Purkinje cell (primary cell): ENCODE measurements around the gene SRRM2. TPM values are rescaled to one million over a fixed set of nuclear protein-coding genes. Genes with fewer than 3 reads are reported as not detected.

Experiments used
- polyA plus RNA-seq: library from polyadenylated mRNA; unstranded; fragments of >200 nt; fragmentation: Nextera tagmentation; gene quantifications from 2 replicates; pipeline ENCODE4 v1.2.1, GENCODE V29; 2014

SRRM2 gene
- polyA plus RNA-seq, result 36.8 and 60.4 TPM in 2 replicates

DNA sequence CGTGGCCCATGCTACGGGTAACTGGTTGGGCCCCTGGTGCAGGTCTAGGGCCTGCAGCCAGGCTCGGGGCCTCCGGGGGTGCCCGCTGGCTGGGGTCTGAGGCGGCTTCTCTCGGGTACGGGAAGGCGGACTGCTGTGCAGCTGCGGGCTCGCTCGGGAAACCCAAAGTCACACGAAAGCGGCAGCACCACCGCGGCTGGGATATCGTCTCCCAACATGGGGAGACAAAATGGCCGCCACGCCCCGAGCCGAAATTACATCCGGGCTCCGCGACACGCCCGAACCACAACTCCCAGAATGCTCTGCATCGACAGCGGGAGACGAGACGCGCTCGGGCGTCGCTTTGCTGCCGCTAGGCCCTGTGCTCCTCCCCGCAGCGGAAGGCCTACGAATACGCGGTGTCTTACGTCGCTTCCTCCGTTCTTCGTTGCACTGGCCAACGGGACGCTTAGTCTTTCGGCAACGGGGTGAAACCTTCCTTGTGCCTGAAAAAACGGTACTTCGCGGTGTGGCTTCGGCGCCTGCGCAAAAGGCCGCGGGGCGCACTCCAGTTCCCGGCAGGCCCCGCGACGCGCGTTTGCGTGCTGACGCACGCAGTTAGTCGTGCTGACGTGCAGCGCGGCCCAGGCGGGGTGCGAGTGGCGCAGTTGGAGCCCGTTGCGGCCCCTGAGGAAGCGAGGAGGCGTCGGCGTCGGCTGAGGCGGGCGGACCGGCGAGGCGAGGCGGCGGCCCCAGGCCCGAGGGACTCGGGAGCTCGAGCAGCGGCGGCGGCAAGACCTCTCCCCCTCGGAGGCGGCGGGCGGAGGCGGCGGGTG lies at the start of gene SRRM2:
Gene SRRM2, plus strand, starts transcription at position 604 of the 815 bp plus-strand sequence. CDS start 3,727 bp downstream, outside the sequence.

DNA sequence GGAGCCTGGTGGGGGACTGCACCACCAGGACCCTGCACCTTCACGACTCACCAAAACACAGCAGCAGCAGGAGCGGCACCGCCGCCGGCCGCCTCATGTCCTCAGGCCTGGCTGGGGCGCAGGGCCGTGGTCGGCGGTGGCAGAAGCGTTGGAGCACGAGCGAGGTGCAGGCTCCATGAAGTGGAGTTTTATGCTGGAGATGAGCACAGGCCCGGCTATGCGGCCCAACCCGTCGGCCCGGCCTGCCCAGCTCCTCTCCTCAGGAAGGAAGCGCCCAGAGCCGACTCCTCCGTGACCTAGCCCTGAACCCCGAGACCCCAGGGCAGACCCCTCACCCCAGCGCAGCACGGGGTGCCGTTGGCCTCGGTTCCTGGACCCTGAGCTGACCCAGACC lies 32.4 kb upstream of the SRRM2 start, which contains the start of gene PRSS27:
Gene PRSS27, minus strand, starts transcription at position 161 of the 394 bp plus-strand sequence. Its CDS starts 64 bp downstream, at position 97.

GRCh38 chr16:2777231-2777902 lies 24.9 kb downstream of the SRRM2 start, which contains the start of gene ELOB:
Gene ELOB (minus strand): TSS chr16:2777280. CDS start chr16:2777239, 41 bp downstream.

GRCh38 chr16:2787406-2787805 lies 35.0 kb downstream of the SRRM2 start, which contains the start of gene PRSS33:
Gene PRSS33 (minus strand): TSS chr16:2787560. CDS start chr16:2786547, 1,013 bp downstream.

GRCh38 chr16:2816751-2817339 lies 64.4 kb downstream of the SRRM2 start, which contains the start of gene PRSS21:
Gene PRSS21 (plus strand): TSS chr16:2817237. CDS start chr16:2817269, 32 bp downstream.

Other genes starting within 250 kb of the SRRM2 start
- gene ATP6V0C, start 238.7 kb upstream of the SRRM2 start, polyA plus RNA-seq, result 112 and 120 TPM in 2 replicates
- 0.77 and 2.2 TPM in 2 replicates for gene AMDHD2, start 232.3 kb upstream of the SRRM2 start, polyA plus RNA-seq
- 1.0 TPM in 1 of 2 replicates, not detected in the other for gene CEMP1, start 221.2 kb upstream of the SRRM2 start, polyA plus RNA-seq
- gene PDPK1, start 214.6 kb upstream of the SRRM2 start, polyA plus RNA-seq, result 12.5 and 15.5 TPM in 2 replicates
- 2.2 and 3.6 TPM in 2 replicates for gene KCTD5, start 70.1 kb upstream of the SRRM2 start, polyA plus RNA-seq
- gene PRSS27, start 32.4 kb upstream of the SRRM2 start, polyA plus RNA-seq, result 0.10 TPM in 1 of 2 replicates, not detected in the other
- 1,180 and 1,450 TPM in 2 replicates for gene ELOB, start 24.6 kb downstream of the SRRM2 start, polyA plus RNA-seq
- not detected in 2 replicates for gene PRSS33, start 34.9 kb downstream of the SRRM2 start, polyA plus RNA-seq
- not detected in 2 replicates for gene PRSS41, start 45.8 kb downstream of the SRRM2 start, polyA plus RNA-seq
- gene PRSS21, start 64.6 kb downstream of the SRRM2 start, polyA plus RNA-seq, result not detected in 2 replicates
- not detected in 2 replicates for gene ZG16B, start 77.7 kb downstream of the SRRM2 start, polyA plus RNA-seq
- 1.9 and 3.8 TPM in 2 replicates for gene PRSS22, start 105.5 kb downstream of the SRRM2 start, polyA plus RNA-seq
- 3.5 and 8.7 TPM in 2 replicates for gene FLYWCH2, start 130.6 kb downstream of the SRRM2 start, polyA plus RNA-seq
- 3.2 and 4.7 TPM in 2 replicates for gene FLYWCH1, start 159.3 kb downstream of the SRRM2 start, polyA plus RNA-seq
- not detected in 2 replicates for gene KREMEN2, start 211.6 kb downstream of the SRRM2 start, polyA plus RNA-seq
- 0.26 TPM in 1 of 2 replicates, not detected in the other for gene PAQR4, start 216.7 kb downstream of the SRRM2 start, polyA plus RNA-seq
- gene PKMYT1, start 227.8 kb downstream of the SRRM2 start, polyA plus RNA-seq, result 3.1 and 3.4 TPM in 2 replicates